Measurements from ENCODE around the gene PKHD1.

The PKHD1 gene

DNA sequence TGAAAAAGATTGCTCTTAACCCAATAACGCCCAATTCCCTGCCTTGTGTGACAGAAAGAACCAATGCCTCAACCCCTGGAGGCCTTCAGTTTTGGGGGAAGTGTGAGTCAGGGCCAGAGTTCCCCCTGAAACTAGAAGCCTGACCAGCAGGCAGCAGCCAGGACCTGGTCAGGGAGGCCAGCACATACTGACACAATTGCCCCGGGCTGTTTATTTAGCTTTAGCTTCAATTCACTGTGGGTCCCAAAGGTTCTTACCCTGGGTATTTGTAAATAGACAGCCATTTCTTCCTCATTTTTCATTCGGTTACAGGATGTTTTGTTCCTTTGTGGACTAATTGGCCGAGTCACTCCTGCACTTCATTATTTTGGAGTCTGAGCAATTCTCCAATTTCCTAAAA lies 195.6 kb downstream of the PKHD1 start:
- Histone ChIP-seq H3K9me3 (ENCODE audit: control insufficient read depth, low read length) (no peaks in the 10 kb centered on the region), H3K27me3 (replicated peaks; ENCODE audit: control insufficient read depth, insufficient read depth, low read length) (no peaks in the 10 kb centered on the region), H3K4me1 (ENCODE audit: control insufficient read depth, insufficient read depth, low read length) (no peaks in the 10 kb centered on the region), H3K36me3 (ENCODE audit: control insufficient read depth, insufficient read depth, low read length, severe bottlenecking) (no peaks in the 10 kb centered on the region), H3K9ac (ENCODE audit: low read length) (no peak overlapping the region), H3K4me3 (ENCODE audit: low read length) (no peak overlapping the region)
- no peak for DNase-seq (ENCODE audit: low read depth)

DNA sequence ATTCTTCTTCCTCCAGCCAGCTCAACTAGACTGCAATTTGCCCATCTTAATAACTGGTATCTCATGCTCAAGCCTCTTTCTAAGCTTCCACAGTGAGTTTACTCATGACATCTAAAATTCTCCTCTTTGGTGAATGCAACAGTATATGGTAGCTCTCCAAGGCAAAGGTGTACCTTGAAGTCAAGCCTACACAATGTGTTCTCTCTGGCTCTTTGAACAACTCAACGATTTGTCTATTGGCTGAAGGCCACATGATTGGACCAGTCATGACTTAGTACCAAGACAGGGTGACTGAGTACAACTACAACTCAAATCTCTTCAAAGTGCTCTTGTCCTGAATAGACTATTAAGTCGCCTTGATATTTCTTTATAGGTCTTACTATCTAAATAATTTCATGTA lies 199.6 kb downstream of the PKHD1 start:
- no peaks in the 10 kb centered on the region for H3K36me3 ChIP-seq (ENCODE audit: control insufficient read depth, insufficient read depth, low read length, severe bottlenecking)
- no peaks in the 10 kb centered on the region for H3K9me3 ChIP-seq (ENCODE audit: control insufficient read depth, low read length)
- no peak for DNase-seq (ENCODE audit: low read depth)
- no peak overlapping the region for H3K9ac ChIP-seq (ENCODE audit: low read length)
- H3K27me3 ChIP-seq (replicated peaks; ENCODE audit: control insufficient read depth, insufficient read depth, low read length), result no peaks in the 10 kb centered on the region
- H3K4me1 ChIP-seq (ENCODE audit: control insufficient read depth, insufficient read depth, low read length), result no peaks in the 10 kb centered on the region
- no peak overlapping the region for H3K4me3 ChIP-seq (ENCODE audit: low read length)

DNA sequence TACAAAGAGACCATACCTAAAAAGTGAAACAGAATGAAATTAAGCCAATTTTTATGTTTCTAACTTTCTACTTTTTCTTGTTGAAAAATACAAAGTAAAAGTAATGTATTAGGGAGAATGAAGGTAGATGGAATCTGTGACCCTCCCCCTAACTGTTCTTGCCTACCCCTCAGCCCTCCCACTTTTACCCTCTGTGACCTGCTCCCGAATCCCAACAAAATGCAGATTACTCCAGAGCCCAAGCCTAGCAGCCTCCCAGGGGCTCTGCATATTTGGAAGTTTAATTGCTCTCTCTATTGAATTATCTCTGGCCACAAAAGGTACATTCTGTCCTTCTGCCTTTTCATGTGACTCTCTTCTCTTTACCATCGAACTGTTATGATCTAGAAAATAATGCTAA lies 201.5 kb downstream of the PKHD1 start:
- Histone ChIP-seq H3K4me1 (ENCODE audit: control insufficient read depth, insufficient read depth, low read length) (no peaks in the 10 kb centered on the region), H3K9ac (ENCODE audit: low read length) (no peak overlapping the region), H3K36me3 (ENCODE audit: control insufficient read depth, insufficient read depth, low read length, severe bottlenecking) (no peaks in the 10 kb centered on the region), H3K27me3 (replicated peaks; ENCODE audit: control insufficient read depth, insufficient read depth, low read length) (no peaks in the 10 kb centered on the region), H3K4me3 (ENCODE audit: low read length) (no peak overlapping the region), H3K9me3 (ENCODE audit: control insufficient read depth, low read length) (no peaks in the 10 kb centered on the region)
- DNase-seq (ENCODE audit: low read depth), result no peak

- no peak overlapping the region for H3K4me3 ChIP-seq (ENCODE audit: low read length)
- no peaks in the 10 kb centered on the region for H3K27me3 ChIP-seq (replicated peaks; ENCODE audit: control insufficient read depth, insufficient read depth, low read length)
- DNase-seq (ENCODE audit: low read depth), result no peak
- no peaks in the 10 kb centered on the region for H3K4me1 ChIP-seq (ENCODE audit: control insufficient read depth, insufficient read depth, low read length)
- H3K9me3 ChIP-seq (ENCODE audit: control insufficient read depth, low read length), result no peaks in the 10 kb centered on the region
- H3K9ac ChIP-seq (ENCODE audit: low read length), result no peak overlapping the region
- no peaks in the 10 kb centered on the region for H3K36me3 ChIP-seq (ENCODE audit: control insufficient read depth, insufficient read depth, low read length, severe bottlenecking)
These were observed 218.6 kb downstream of the PKHD1 start for GRCh38 chr6:51868591-51869355.

DNA sequence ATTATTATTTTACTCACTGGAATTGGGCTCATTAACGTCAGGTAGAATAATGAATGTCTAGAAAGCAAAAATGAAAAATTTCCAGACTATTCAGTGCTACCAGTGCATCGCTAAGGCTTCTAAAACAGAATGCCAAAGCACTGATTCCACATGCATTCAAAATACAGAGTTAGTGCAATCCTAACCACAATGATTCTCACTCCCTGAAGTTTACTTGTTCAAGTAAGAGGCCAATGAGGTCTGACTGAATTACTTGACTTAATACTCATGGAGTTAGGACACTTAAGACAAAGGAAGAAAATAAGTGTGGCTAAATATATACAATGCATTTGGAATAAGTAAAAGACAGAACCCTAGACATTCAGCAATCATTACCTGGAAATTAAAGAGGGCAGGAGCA lies 220.5 kb downstream of the PKHD1 start:
- H3K36me3 ChIP-seq (ENCODE audit: control insufficient read depth, insufficient read depth, low read length, severe bottlenecking), result no peaks in the 10 kb centered on the region
- H3K9ac ChIP-seq (ENCODE audit: low read length), result no peak overlapping the region
- no peaks in the 10 kb centered on the region for H3K27me3 ChIP-seq (replicated peaks; ENCODE audit: control insufficient read depth, insufficient read depth, low read length)
- no peak overlapping the region for H3K4me3 ChIP-seq (ENCODE audit: low read length)
- H3K4me1 ChIP-seq (ENCODE audit: control insufficient read depth, insufficient read depth, low read length), result no peaks in the 10 kb centered on the region
- H3K9me3 ChIP-seq (ENCODE audit: control insufficient read depth, low read length), result no peaks in the 10 kb centered on the region
- no peak for DNase-seq (ENCODE audit: low read depth)

DNA sequence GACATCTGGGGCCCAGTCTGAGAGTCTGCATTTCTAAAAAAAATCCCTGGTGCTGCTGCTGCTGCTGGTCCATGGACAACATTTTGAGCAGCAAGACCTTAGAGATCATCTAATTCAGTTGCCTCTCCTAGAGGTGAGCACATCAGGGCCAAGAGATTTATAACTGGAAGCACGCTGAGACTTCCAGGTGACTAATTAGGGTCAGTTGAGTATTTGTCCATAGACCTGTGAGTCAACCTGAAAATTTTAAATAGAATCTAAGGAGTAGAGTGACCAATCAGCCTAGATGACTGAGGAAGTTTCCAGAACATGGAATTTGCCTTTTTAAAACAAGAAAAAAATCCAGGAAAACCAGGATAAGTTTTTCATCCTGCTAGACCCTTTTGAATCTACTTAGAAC lies 221.4 kb downstream of the PKHD1 start:
- Histone ChIP-seq H3K36me3 (ENCODE audit: control insufficient read depth, insufficient read depth, low read length, severe bottlenecking) (no peaks in the 10 kb centered on the region), H3K4me1 (ENCODE audit: control insufficient read depth, insufficient read depth, low read length) (no peaks in the 10 kb centered on the region), H3K9ac (ENCODE audit: low read length) (no peak overlapping the region), H3K4me3 (ENCODE audit: low read length) (no peak overlapping the region), H3K27me3 (replicated peaks; ENCODE audit: control insufficient read depth, insufficient read depth, low read length) (no peaks in the 10 kb centered on the region), H3K9me3 (ENCODE audit: control insufficient read depth, low read length) (no peaks in the 10 kb centered on the region)
- DNase-seq (ENCODE audit: low read depth), result no peak

DNA sequence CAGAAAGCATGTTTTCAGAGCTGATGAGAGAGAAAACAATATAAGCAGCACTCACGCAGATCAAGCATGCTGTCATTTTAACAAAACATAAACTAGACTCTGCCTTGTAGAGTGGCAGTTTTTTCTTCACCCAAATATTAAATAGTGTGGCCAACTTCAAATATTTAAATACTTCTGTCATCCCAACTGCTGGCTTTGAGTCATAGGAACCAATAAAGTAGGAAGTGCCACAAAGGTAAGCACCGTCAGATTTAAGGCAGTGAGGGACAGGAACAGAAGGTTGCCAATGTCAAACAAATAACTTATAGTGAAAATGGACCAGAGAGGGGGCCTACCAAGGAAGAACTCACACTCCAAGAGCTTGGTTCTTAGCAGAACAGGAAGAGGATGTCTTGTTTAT lies 222.2 kb downstream of the PKHD1 start:
- H3K9ac ChIP-seq (ENCODE audit: low read length), result no peak overlapping the region
- DNase-seq (ENCODE audit: low read depth), result no peak
- H3K9me3 ChIP-seq (ENCODE audit: control insufficient read depth, low read length), result no peaks in the 10 kb centered on the region
- H3K4me3 ChIP-seq (ENCODE audit: low read length), result no peak overlapping the region
- no peaks in the 10 kb centered on the region for H3K36me3 ChIP-seq (ENCODE audit: control insufficient read depth, insufficient read depth, low read length, severe bottlenecking)
- H3K4me1 ChIP-seq (ENCODE audit: control insufficient read depth, insufficient read depth, low read length), result no peaks in the 10 kb centered on the region
- H3K27me3 ChIP-seq (replicated peaks; ENCODE audit: control insufficient read depth, insufficient read depth, low read length), result no peaks in the 10 kb centered on the region

DNA sequence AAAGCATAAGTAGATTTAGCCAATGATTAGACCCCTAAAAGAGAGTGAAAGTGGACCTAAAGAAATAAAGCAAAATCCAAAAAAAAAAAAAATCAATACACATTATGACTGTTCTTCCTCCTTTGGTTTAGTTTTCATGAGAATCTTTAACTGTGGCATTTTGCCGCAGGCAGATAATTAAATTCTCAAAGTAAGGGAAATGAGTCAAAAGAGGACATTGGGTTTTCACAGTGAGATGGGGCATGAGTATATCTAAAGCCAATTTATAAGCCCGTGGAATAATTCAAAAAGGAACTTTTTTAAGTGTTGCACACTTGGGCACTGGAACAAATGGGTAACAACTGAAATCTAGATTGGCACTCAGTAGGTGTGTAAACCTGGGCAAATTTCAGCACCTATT lies 230.3 kb downstream of the PKHD1 start:
- peaks cover 5% of the 10 kb centered on the region for H3K9me3 ChIP-seq (ENCODE audit: control insufficient read depth, low read length)
- no peak overlapping the region for H3K9ac ChIP-seq (ENCODE audit: low read length)
- DNase-seq (ENCODE audit: low read depth), result no peak
- no peaks in the 10 kb centered on the region for H3K4me1 ChIP-seq (ENCODE audit: control insufficient read depth, insufficient read depth, low read length)
- H3K36me3 ChIP-seq (ENCODE audit: control insufficient read depth, insufficient read depth, low read length, severe bottlenecking), result no peaks in the 10 kb centered on the region
- no peak overlapping the region for H3K4me3 ChIP-seq (ENCODE audit: low read length)
- no peaks in the 10 kb centered on the region for H3K27me3 ChIP-seq (replicated peaks; ENCODE audit: control insufficient read depth, insufficient read depth, low read length)

- no peaks in the 10 kb centered on the region for H3K36me3 ChIP-seq (ENCODE audit: control insufficient read depth, insufficient read depth, low read length, severe bottlenecking)
These were observed 230.9 kb downstream of the PKHD1 start for GRCh38 chr6:51856508-51856907.

GRCh38 chr6:51855310-51856082 lies 231.9 kb downstream of the PKHD1 start:
- DNase-seq (ENCODE audit: low read depth), result peak; percentile 77
- Histone ChIP-seq H3K36me3 (ENCODE audit: control insufficient read depth, insufficient read depth, low read length, severe bottlenecking) (no peaks in the 10 kb centered on the region), H3K27me3 (replicated peaks; ENCODE audit: control insufficient read depth, insufficient read depth, low read length) (no peaks in the 10 kb centered on the region), H3K4me3 (ENCODE audit: low read length) (no peak overlapping the region), H3K9ac (ENCODE audit: low read length) (no peak overlapping the region), H3K4me1 (ENCODE audit: control insufficient read depth, insufficient read depth, low read length) (no peaks in the 10 kb centered on the region), H3K9me3 (ENCODE audit: control insufficient read depth, low read length) (peaks cover 5% of the 10 kb centered on the region)

More at GRCh38 chr6:51856508-51856907, 230.9 kb downstream of the PKHD1 start:
- H3K4me1 ChIP-seq (ENCODE audit: control insufficient read depth, insufficient read depth, low read length), result no peaks in the 10 kb centered on the region
- H3K9me3 ChIP-seq (ENCODE audit: control insufficient read depth, low read length), result peaks cover 5% of the 10 kb centered on the region
- no peak overlapping the region for H3K9ac ChIP-seq (ENCODE audit: low read length)
- DNase-seq (ENCODE audit: low read depth), result no peak
- H3K27me3 ChIP-seq (replicated peaks; ENCODE audit: control insufficient read depth, insufficient read depth, low read length), result no peaks in the 10 kb centered on the region
- no peak overlapping the region for H3K4me3 ChIP-seq (ENCODE audit: low read length)

DNA sequence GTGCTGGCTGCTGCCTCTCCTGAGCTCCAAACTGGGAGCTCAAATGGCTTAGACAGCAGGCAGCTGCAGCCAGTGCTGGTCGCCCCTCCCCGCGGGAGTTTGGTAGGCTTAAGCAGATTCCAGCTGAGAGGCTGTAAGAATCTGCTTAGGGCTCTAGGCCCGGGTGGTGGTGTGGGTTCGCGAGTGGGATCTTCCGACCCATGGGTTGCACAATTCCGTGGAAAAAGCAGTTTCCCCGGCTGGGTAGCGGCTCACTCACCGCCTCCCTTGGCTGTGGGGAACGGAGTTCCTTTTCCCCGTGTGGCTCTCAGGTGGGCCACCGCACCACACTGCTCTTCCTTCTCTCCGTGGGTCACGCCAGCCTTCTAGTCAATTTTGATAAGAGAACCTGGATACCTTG lies 232.5 kb downstream of the PKHD1 start:
- no peaks in the 10 kb centered on the region for H3K4me1 ChIP-seq (ENCODE audit: control insufficient read depth, insufficient read depth, low read length)
- H3K27me3 ChIP-seq (replicated peaks; ENCODE audit: control insufficient read depth, insufficient read depth, low read length), result no peaks in the 10 kb centered on the region
- no peak overlapping the region for H3K4me3 ChIP-seq (ENCODE audit: low read length)
- H3K9me3 ChIP-seq (ENCODE audit: control insufficient read depth, low read length), result peaks cover 5% of the 10 kb centered on the region
- H3K36me3 ChIP-seq (ENCODE audit: control insufficient read depth, insufficient read depth, low read length, severe bottlenecking), result no peaks in the 10 kb centered on the region
- no peak for DNase-seq (ENCODE audit: low read depth)
- H3K9ac ChIP-seq (ENCODE audit: low read length), result no peak overlapping the region
